GM04504 (cell line): Measurements from ENCODE around the gene DUS3L.

Experiments used
- DNase-seq: peaks from one replicate; pipeline ENCODE4 v3.0.0-alpha.2; 2012; ENCODE audit warnings: low read depth

DUS3L gene

DNA sequence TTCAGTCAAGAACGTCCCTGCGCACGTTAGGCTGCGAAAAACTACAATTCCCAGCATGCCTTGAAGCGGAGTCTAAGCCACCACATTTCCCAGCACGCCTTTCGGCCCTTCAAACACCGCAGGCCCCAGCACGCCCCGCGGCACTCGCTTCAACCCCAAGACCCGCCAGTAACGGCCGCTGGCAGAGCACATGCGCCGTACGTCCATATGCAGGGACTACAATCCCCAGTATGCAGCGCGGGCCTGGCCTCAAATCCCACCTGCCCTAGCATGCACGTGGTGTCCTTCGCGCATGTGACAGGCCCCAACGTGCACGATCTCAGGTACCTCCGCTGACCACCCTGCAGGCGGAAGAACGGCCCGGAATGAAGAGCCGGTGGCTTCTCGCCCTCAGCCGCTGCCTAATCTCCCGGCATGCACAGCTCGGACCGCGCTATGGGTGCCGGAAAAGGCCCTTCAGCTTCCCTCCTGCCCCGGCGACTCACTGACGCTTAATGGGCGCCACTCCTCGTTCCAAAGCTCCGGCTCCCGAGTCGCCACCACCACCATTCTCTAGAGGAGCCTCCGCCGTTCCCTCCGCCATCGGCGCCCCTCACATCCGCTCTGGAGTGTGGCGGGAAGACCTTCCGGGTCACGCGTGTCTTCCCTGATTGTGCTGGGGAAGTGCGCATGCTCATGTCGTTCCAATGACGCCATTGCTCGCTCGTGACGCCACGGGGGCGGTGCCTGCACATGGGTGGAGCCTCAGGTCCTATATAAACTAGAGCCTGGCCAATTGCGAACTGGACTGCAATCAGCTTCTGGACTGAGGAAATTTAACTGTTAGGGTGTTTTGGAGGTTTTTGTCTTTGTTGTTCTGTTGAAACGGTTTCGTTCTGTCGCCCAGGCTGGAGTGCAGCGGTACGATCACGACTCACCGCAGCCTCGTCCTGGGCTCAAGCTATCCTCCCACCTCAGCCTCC, at the start of gene DUS3L:
Gene DUS3L, minus strand, starts transcription at position 605 of the 962 bp plus-strand sequence. Its CDS starts 22 bp downstream, at position 583.
- DNase-seq: peak; percentile 94

GRCh38 chr19:5839065-5840017, 48.4 kb upstream of the DUS3L start, which contains the start of gene FUT6:
TSS of gene FUT6 (minus strand) at chr19:5839702. CDS start at chr19:5832567, 7,135 bp downstream.
- DNase-seq: no peak

DNA sequence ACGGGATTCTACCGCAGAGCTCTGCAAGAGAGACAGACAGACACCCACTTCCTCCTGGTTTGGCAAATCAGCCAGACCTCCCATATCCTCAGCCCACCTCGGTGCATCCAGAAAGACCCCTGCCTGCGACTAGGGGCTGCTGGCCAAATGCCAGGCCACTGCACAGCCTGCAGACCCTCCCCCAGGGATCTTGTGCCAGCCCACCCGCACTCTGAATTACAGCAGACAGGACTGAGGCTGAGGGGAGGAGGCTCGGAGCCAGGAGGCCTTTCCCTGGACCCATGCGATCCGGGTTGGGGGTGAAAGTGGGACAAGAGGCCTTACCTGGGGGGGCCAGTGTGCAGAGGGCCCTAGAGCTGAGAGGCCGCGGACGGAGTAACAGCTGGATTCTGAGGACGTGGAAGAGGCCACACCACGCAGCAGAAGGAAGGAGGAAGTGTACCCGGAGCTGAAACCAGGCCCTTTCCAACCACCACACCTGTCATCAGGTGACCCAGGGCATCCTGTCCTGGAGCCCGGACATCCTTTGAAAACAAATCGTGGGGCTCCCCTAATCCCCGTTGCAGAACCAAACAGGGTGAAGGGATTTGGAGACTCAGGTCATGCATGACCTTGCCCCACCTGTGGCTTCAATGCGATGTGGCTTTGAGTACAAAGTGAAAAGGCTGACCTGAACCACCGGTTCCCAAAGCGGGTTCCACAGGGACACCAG, 47.5 kb upstream of the DUS3L start:
- no peak for DNase-seq

DNA sequence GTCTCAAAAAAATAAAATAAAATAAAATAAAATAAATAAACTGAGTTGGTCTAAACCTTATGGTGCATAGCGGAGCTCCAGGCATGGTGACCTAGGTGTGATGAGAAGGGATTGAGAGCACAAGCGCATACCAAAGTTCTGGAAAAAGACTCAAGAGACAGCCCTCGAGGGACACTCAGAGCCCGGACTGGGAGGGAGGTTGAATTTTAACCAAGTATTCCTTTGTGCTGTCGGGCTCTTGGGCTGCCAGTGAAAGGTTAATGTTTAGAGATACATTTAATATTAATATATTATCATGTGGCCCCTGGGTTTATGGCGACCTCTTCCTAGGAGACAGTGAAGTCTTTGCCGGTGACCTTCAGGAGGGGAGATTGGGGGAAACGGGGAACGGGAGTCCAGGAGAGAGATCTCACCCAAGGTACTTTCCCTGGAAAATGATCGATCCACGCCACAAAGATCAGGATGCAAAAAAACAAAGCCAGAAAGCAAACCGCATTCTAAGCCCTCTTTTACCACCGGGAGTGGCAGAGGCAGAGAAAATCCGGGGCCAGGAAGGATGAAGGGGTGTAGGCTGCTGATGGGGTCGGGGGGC, 46.9 kb upstream of the DUS3L start:
- DNase-seq: no peak

GRCh38 chr19:5832527-5833216, 41.7 kb upstream of the DUS3L start:
- DNase-seq: no peak

DNA sequence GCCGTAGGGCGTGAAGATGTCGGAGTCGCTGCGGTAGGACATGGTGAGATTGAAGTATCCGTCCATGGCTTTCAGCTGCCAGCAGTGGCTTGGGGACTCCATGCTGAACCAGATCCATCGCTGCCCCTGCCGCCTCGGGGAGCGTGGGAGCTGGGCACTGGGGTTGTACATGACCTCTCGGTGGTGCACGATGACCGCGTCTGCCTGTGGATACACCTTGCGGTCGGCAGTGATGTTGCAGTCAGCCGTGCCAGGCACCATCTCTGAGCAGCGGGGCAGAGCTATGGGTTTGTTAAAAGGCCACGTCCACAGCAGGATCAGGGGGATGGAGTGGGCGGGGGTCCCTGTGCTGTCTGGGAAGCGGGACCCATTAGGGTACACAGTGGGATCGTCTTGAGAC, 41.1 kb upstream of the DUS3L start:
- DNase-seq: no peak

DNA sequence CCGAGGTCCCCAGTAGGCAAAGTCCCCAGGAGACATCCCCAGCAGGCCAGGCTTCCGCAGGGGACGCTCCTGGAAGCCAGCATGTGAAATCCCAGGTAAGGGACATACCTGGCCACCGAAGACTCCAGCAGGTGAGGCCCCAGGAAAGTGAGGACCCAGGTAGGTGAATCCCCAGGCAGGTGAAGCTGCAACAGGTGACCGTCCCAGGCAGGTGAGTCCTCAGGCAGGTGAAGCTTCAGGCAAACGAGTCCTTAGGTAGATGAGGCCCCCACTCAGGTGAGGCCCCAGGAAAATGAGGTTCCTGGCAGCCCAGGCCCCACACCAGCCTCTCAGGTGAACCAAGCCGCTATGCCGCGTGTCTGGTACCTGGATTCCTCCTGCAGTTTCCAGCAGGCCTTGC, 40.2 kb upstream of the DUS3L start:
- no peak for DNase-seq

DNA sequence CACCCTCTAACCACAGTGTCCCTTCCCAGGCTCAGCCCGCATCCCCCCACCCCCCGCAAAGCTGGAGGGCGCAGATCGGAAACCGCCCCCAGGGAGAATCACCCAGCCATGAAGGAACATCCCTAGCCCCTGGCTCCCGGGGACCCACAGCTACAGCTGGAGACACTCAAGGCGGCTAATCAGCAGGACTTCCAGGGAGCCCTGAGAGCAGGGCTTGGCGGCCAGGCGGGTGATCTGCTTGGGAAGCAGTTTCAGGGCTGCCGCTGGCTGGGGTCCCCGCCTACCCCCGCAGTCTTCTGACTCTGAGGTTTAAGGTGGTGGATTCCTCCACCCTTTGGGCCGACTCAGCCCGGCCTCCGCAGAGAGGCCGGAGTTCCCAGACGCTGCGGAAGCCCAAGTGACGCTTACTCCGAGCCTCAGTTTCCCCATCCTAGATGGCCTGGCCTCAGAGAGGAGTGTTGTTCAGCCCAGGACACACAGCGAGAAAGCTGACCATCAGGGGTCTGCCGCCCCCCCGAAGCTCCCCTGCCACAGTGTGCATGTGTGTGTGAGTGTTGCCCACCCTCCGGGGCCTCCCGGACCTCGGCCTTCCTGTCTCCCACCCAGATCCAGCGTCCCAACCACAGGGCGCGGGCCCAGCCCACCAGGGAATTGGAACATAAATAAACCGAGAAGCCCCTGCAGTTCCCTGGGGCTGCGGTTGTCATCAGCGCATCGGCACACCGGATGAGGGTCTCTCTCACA, 38.8 kb upstream of the DUS3L start:
- no peak for DNase-seq

GRCh38 chr19:5828661-5829566, 38.0 kb upstream of the DUS3L start:
- no peak for DNase-seq

GRCh38 chr19:5827891-5828660, 37.1 kb upstream of the DUS3L start:
- peak; percentile 66 for DNase-seq

DNA sequence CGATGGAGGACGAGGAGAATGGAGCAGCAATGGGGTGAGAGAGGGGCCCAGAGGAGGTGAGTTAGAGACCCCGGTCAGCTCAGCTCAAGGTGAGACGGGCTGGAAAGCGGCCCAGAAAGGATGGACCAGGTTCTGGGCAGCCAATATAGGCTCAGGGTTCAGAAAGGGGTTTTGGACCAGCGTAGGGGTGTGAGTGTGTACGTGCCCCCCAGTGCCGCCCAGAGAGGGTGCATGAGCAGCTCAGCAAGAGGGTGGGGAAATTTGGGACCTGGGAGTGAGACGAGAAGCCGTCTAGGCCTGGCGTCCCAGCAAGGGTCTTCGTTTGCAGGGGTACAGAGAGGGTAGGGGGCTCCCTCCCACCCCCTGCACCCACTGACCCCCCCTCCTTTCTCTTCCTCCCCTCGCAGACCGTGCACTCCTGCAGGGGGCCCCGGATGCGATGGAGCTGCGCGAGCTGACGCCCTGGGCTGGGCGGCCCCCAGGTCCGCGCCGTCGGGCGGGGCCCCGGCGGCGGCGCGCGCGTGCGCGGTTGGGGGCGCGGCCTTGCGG, 36.5 kb upstream of the DUS3L start:
- no peak for DNase-seq

DNA sequence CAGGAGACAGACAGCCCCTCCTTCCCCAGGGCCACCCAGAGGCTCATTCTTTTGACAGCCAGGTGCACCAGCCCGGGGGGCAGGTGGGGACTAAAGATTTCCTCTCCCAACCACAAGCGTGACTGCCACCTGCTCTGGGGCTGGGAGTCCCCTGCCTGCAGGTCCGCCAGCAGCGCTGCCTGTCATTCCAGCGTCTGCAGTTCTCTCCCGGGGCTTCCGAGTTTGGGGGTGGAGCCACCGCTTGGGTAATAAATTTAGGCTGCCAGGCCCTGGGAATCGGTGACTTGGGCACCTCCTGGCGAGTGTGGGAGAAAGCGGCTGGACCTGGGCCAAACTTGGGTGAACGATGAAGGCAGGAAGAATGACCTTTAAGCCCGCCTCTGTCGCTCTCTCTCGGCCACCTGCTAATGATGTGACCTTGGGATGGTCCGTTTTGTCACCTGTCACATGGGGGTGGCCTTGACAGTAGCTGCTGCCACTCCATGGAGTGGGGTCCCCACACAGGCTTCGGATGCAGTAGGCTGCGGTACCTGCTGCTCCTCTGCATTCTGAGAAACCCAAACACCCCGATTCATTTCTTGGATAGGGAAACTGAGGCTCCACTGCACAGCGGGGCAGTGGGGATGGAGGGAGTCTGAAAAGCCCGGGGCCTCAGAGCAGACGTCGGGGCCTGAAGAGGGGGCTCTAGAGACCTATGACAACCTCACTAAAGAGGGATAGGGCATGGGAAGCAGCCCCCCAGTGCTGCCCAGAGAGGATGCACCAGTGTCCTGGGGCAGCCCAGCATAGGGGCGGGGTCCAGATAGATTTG, 35.8 kb upstream of the DUS3L start:
- no peak for DNase-seq

- DNase-seq: no peak
Observed at GRCh38 chr19:5825178-5825577, 34.2 kb upstream of the DUS3L start.

GRCh38 chr19:5824751-5825150, 33.8 kb upstream of the DUS3L start:
- no peak for DNase-seq

DNA sequence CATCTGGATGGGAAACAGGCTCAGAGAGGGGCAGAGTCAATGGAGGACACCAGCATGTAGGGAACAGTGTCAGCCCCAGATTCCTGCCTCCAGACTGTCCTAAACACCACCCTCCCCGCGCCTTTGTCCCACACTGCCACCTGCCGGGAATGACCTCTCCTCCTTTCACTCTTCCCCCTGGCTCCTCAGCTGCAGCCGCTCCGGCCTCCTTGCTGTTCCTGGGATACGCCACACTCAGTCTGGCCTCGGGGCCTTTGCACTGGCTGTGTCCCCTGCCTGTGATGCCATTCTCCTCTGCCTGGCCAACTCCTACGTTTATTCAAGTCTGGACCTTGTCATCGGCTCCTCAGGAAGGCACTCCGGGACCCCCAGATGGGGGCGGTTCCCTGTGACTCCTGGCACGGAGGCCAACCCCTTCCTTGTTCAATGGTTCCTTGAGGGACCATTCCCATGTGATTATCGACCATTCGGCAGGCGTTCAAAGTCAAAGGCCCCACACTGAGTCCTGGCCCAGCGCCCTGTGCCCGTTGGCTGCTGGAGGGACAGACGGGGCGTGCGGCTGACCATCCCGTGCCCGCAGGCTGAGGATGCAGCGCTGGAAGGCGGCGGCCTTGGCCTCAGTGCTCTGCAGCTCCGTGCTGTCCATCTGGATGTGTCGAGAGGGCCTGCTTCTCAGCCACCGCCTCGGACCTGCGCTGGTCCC, 32.8 kb upstream of the DUS3L start:
- no peak for DNase-seq

- no peak for DNase-seq
Observed at GRCh38 chr19:5822181-5822844, 31.4 kb upstream of the DUS3L start.
